ENCODE measurements around the gene GCLM.
A peak's percentile ranks its signal among the peaks of the same experiment; 100 is the strongest.

Gene GCLM

GRCh38 chr1:93845538-93846205 lies 63.6 kb downstream of the GCLM start:
- DNase-seq: peak; percentile 23

GRCh38 chr1:93844262-93845045 lies 64.8 kb downstream of the GCLM start:
- DNase-seq: no peak

- DNase-seq: no peak
Measured at GRCh38 chr1:93842750-93843500, 66.3 kb downstream of the GCLM start.

DNA sequence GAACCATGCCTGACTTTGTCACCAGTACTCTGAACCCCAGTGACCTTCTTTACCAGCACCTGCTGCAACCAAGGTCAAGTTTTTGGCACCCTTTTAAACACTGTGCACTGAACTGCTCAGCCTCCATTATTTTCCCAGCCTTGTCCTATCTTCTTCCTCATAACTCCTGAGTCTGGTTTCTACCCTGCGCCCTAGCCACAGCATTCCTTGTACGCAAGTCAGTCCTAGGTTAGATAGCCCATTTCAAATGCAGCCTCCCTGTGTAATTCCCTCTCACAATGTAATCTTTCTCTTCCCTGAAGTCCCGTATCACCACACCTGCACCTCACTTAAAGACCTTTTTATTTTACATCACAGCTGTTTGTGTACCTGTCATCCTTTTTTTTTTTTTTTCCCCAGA lies 67.5 kb downstream of the GCLM start:
- no peak for DNase-seq

DNA sequence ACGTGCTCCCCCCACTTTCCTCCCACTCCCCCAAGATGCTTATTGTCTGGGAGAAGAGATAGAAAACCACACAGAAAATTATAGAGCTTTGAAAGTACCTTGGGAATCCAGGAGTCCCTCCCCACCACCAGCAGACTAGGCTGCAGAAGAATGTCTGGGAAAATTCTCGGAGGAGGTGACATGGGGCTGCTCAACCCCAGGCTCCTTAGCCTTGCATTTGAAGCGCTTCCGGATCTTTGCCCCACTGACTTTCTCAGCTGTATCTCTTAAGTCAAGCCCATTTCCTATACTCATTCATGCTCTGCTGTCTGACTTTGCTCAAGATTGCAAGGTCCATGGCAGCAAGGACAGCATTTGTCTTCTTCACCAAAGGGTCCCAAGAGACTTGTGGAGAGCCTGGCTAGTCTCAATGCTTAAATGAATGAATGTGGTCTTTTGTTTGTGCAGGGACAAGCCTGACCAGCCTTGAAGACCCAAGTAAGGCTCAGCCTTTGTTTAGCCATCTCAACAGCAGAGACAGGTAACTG lies 68.2 kb downstream of the GCLM start:
- DNase-seq: no peak

DNA sequence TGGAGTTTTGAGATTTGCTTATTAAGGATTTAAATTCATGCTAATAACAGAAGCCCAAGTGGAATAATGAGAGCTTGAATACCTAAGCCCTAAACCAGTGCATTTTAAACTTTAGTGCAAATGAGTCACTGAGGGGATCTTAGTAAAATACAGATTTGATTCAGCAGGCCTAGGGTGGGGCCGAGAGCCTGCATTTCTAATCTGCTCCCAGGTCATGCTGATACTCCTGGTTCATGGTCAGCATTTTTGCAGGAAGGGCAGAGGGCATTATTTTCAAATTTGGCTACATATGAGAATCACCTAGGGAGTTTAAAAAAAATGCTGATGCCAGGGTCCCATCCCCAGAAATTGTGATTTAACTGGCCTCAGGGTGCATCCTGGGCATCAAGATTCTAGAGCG lies 69.5 kb downstream of the GCLM start:
- DNase-seq: no peak

DNA sequence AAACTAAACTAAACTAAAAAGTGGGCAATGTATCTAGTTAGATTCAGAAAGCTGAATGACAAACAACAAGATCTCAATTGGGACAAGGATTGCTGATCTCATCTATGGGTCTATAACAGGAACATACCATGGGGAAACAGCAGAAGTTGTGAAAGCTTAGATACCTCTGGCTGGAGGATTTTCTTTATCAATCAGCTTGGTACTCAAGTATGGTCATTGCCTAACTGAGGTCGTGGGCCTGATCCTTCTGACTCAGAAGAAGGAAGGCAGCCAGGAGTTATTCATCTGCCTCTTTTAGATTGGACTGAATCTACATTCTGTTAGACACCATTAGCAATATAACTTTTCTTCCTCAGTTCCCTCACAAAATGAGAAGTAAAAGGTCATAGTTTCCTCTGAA lies 69.9 kb downstream of the GCLM start:
- DNase-seq: no peak

GRCh38 chr1:93837961-93838360 lies 71.3 kb downstream of the GCLM start:
- no peak for DNase-seq

Data from activated T-cell treated with anti-CD3 and anti-CD28 coated beads, Interleukin-2, amount 50 U/mL, for 1 hour (primary cell).